WTC11 (cell line): ENCODE measurements around the gene APOL6. TPM values are rescaled to one million over a fixed set of nuclear protein-coding genes. Genes with fewer than 3 reads are reported as not detected.
"Not testable (repeated sequence)": the region's sequence is repeated elsewhere in the genome, so short reads cannot be mapped to it uniquely, and the experiment has no call there.

Experiments used
- ATAC-seq: fragments of 200-7000 bp; cut with Tn5 transposase; 2 replicates; pipeline ENCODE4 v1.10.0; 2021; ENCODE audit warnings: mild to moderate bottlenecking, moderate library complexity
- CTCF ChIA-PET: fragments of 300-600 bp; sonication (Branson Sonifier 250); formaldehyde crosslinking; loops from one replicate; lab custom pipeline; 2021; ENCODE audit warnings: antibody characterized with exemption; lab: Charles Lee
- POLR2A ChIA-PET: fragments of 350-600 bp; sonication (Branson Sonifier 250); formaldehyde crosslinking; loops from one replicate; lab custom pipeline; 2021; ENCODE audit warnings: antibody characterized with exemption; lab: Charles Lee
- DNase-seq: peaks from one replicate; pipeline ENCODE4 v3.0.0; 2021; ENCODE audit warnings: low spot score
- H3K27ac Mint-ChIP-seq: 2 replicates; pipeline ENCODE4 v1.8.0; 2021; ENCODE audit warnings: mixed read lengths
- H3K27me3 Mint-ChIP-seq: 2 replicates; pipeline ENCODE4 v1.8.0; 2021; ENCODE audit warnings: low read depth, mild to moderate bottlenecking, moderate library complexity, mixed read lengths
- H3K36me3 Mint-ChIP-seq: 2 replicates; pipeline ENCODE4 v1.8.0; 2021; ENCODE audit warnings: mixed read lengths
- H3K4me1 Mint-ChIP-seq: 2 replicates; pipeline ENCODE4 v1.8.0; 2022; ENCODE audit warnings: mixed read lengths
- H3K4me3 Mint-ChIP-seq: 2 replicates; pipeline ENCODE4 v1.8.0; 2021; ENCODE audit warnings: mild to moderate bottlenecking, moderate library complexity, mixed read lengths
- H3K9me3 Mint-ChIP-seq: 2 replicates; pipeline ENCODE4 v1.8.0; 2021; ENCODE audit warnings: mixed read lengths
- ATF1 ChIP-seq: sonication (generic); formaldehyde crosslinking; IDR thresholded peaks from 2 replicates; pipeline ENCODE4 v1.8.1; 2023; ENCODE audit warnings: mild to moderate bottlenecking, moderate library complexity, missing genetic modification reagents
- CDX4 ChIP-seq: fragments of 250-450 bp; sonication (Bioruptor Pico); IDR thresholded peaks from 2 replicates; pipeline ENCODE4 v1.9.0; 2021; ENCODE audit warnings: moderate library complexity, mild to moderate bottlenecking, inconsistent platforms, borderline replicate concordance
- CREB1 ChIP-seq: sonication (generic); formaldehyde crosslinking; IDR thresholded peaks from 2 replicates; pipeline ENCODE4 v1.8.0; 2023; ENCODE audit warnings: mild to moderate bottlenecking, missing genetic modification reagents
- E2F5 ChIP-seq: sonication (generic); formaldehyde crosslinking; IDR thresholded peaks from 2 replicates; pipeline ENCODE4 v1.8.1; 2022; ENCODE audit warnings: mild to moderate bottlenecking, moderate library complexity, missing genetic modification reagents
- GRHL2 ChIP-seq: fragments of 250-450 bp; sonication (Bioruptor Pico); IDR thresholded peaks from 2 replicates; pipeline ENCODE4 v1.8.0; 2022; ENCODE audit warnings: mild to moderate bottlenecking, moderate library complexity; ENCODE audit not compliant: insufficient replicate concordance, severe bottlenecking
- HMGXB4 ChIP-seq: sonication (generic); formaldehyde crosslinking; IDR thresholded peaks from 2 replicates; pipeline ENCODE4 v1.8.1; 2023; ENCODE audit warnings: mild to moderate bottlenecking, moderate library complexity, missing genetic modification reagents
- MAX ChIP-seq: sonication (generic); formaldehyde crosslinking; IDR thresholded peaks from 2 replicates; pipeline ENCODE4 v1.8.0; 2022; ENCODE audit warnings: mild to moderate bottlenecking, missing genetic modification reagents
- PRDM15 ChIP-seq: sonication (generic); formaldehyde crosslinking; IDR thresholded peaks from 2 replicates; pipeline ENCODE4 v1.8.0; 2022; ENCODE audit warnings: missing genetic modification reagents
- SP1 ChIP-seq: sonication (generic); formaldehyde crosslinking; conservative IDR thresholded peaks from 2 replicates; pipeline ENCODE4 v1.8.1; 2022; ENCODE audit warnings: missing genetic modification reagents
- STAT6 ChIP-seq: sonication (generic); formaldehyde crosslinking; conservative IDR thresholded peaks from 2 replicates; pipeline ENCODE4 v1.8.1; 2023; ENCODE audit warnings: mild to moderate bottlenecking, low read depth, missing genetic modification reagents, moderate library complexity
- TEAD4 ChIP-seq: sonication (generic); formaldehyde crosslinking; IDR thresholded peaks from 2 replicates; pipeline ENCODE4 v1.8.0; 2022; ENCODE audit warnings: mild to moderate bottlenecking, missing genetic modification reagents
- ZMAT4 ChIP-seq: fragments of 250-450 bp; sonication (Bioruptor Pico); IDR thresholded peaks from 2 replicates; pipeline ENCODE4 v1.9.0; 2021; ENCODE audit warnings: mild to moderate bottlenecking
- ZNF416 ChIP-seq: fragments of 250-450 bp; sonication (Bioruptor Pico); IDR thresholded peaks from 2 replicates; pipeline ENCODE4 v1.9.0; 2021; ENCODE audit warnings: mild to moderate bottlenecking, inconsistent platforms
- ZNF425 ChIP-seq: fragments of 250-450 bp; sonication (Bioruptor Pico); conservative IDR thresholded peaks from 2 replicates; pipeline ENCODE4 v1.9.0; 2021; ENCODE audit warnings: mild to moderate bottlenecking
- ZNF512 ChIP-seq: sonication (generic); formaldehyde crosslinking; IDR thresholded peaks from 2 replicates; pipeline ENCODE4 v1.8.1; 2022; ENCODE audit warnings: missing genetic modification reagents, borderline replicate concordance
- ZSCAN18 ChIP-seq: fragments of 250-450 bp; sonication (Bioruptor Pico); IDR thresholded peaks from 2 replicates; pipeline ENCODE4 v2.1.2; 2022; ENCODE audit warnings: mild to moderate bottlenecking, moderate library complexity
- total RNA-seq: library from RNA; stranded (reverse); gene quantifications from 3 replicates; pipeline ENCODE4 v1.2.3, GENCODE V29; 2021

The APOL6 gene
- total RNA-seq, 1 experiment from 2014 or later: 0.17 TPM

- no peak for TF ChIP-seq E2F5
- no peak for TF ChIP-seq ZNF416
- no peak for TF ChIP-seq TEAD4 (CRISPR knock-in tag)
- no peak for TF ChIP-seq MAX
Observed at GRCh38 chr22:35677460-35678187, 29.4 kb downstream of the APOL6 start (continued).

GRCh38 chr22:35678836-35679235, 30.6 kb downstream of the APOL6 start:
- Mint-ChIP-seq H3K9me3 (peaks cover 38% of the 10 kb centered on the region), H3K27me3 (peaks cover 3% of the 10 kb centered on the region; the same call in 1 of the 2 replicates), H3K4me1 (peaks cover 26% of the 10 kb centered on the region), H3K4me3 (no peak overlapping the region), H3K27ac (no peak overlapping the region), H3K36me3 (peaks cover 26% of the 10 kb centered on the region)
- TF ChIP-seq ZMAT4 (CRISPR knock-in tag) (no peak), ZNF425 (CRISPR knock-in tag) (no peak), CREB1 (CRISPR knock-in tag) (no peak), ZNF512 (no peak), CDX4 (CRISPR knock-in tag) (no peak), SP1 (CRISPR knock-in tag) (no peak), ZSCAN18 (CRISPR knock-in tag) (no peak), GRHL2 (CRISPR knock-in tag) (no peak), ATF1 (CRISPR knock-in tag) (no peak), STAT6 (CRISPR knock-in tag) (no peak), HMGXB4 (no peak), PRDM15 (CRISPR knock-in tag) (no peak)
- ChIA-PET CTCF (interaction anchor here (1.9 kb wide), 1 partner anchor 47 kb away, joined by 11 read pairs; no protein-coding TSS in a partner anchor), POLR2A (no interaction called here)
- ATAC-seq (no peak), DNase-seq (no peak)

- CTCF ChIA-PET, H3K4me3 Mint-ChIP-seq, POLR2A ChIA-PET, H3K27me3 Mint-ChIP-seq, ATAC-seq, DNase-seq, H3K27ac Mint-ChIP-seq: not testable (repeated sequence)
- H3K9me3 Mint-ChIP-seq: peaks cover 32% of the 10 kb centered on the region
- H3K36me3 Mint-ChIP-seq: peaks cover 21% of the 10 kb centered on the region
- peaks cover 21% of the 10 kb centered on the region for H3K4me1 Mint-ChIP-seq
Observed at GRCh38 chr22:35679492-35679891, 31.2 kb downstream of the APOL6 start.
